GM19239 (cell line): Measurements from ENCODE around the gene HMGA1.

Experiments
- DNase-seq: peaks from one replicate; pipeline ENCODE4 v3.0.0; 2011; ENCODE audit warnings: low spot score; ENCODE audit not compliant: insufficient read length
- FAIRE-seq: peaks from 2 replicates; lab custom pipeline; 2011; peaks lifted over from hg19 to GRCh38; lab: Jason Lieb, UNC

The HMGA1 gene

DNA sequence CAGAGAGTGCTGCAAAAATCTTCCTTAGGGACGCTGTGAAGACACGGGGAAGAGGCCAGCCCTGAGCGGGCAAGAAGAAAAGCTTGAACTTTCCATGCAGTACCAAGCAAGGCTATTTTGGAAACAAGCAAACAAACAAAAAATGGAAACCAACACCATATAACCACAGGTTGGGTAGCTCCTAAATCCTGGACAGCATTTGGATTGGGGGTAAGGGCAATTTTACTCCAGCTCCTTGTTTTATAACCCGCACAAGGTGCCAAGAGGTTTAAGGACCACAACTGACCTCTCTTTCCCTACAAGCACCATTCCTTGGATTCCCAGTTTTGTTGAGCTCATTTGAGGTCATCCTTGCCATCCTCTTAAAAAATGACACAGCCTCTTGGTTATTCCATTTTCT lies 43.5 kb downstream of the HMGA1 start:
- FAIRE-seq (no peak), DNase-seq (no peak)

DNA sequence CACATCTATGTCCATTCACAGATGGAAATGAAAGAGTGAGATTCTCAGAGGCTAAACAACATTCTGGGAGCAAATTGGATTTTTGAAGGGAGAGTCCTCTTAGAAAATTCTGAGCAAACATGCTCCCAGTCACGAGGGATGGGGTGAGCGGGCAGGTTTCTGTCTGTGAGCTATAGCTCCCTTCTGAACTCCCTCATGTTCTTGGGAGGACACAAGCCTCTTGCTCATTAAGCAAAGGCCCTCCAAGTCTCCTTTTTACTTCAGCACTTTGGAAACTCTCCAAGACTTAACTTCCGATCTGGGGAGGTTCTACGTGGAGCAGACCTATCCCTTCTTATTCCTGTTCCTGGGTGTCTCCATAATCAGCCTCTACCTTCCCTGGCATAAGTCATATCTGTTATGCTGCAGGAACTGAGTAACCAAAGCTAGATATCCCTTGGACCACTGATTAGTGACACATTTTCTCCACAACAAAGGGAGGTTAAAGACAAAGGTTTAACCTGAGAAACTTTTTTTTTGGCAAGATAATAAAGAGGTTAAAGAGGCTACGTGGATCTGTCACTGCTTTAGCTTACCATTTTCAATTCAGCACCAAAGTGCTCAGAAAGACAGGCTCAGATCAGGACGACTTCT lies 45.1 kb downstream of the HMGA1 start:
- no peak for DNase-seq

DNA sequence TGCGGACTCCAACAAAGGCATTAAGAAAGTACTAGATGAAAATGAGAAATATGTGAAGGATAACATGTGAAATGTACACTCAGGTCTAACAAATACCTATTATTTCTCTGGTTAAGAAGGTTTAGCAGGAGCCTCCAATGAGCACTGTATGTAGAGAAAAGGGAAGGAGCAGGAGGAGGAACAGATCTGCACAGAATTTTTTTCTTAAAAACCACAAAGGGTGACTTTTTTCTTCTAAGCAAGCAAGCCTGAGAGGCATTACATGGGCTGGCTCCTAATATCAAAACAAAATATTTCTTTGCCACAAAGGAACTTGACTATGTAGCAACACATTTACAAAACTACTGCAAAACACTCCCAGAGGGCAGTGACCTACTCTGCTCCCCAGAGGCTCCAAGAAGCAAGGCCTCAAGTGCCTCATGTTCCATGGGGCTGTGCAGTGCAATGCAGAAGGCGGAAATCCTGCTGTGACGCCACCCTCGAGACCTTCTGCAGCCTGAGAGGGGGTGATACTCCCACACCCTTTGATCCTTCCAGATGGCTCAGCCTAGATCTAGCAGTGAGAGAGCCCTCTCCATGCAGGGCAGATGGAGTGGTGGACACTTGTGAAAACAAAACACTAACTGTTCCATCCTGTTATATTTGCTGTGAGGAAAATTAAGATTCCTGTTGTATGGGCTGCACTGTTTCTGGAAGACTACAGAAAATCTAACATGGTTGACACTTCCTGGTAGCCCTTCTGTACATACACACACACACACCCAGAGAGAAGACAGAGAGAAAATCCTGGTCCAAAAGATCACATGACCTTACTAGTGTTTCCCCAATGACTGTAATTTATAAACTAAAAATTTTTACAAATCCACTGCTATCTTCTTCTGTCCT lies 48.1 kb downstream of the HMGA1 start:
- DNase-seq (no peak), FAIRE-seq (no peak)

More for the DNA sequence above, 45.1 kb downstream of the HMGA1 start:
- no peak for FAIRE-seq

DNA sequence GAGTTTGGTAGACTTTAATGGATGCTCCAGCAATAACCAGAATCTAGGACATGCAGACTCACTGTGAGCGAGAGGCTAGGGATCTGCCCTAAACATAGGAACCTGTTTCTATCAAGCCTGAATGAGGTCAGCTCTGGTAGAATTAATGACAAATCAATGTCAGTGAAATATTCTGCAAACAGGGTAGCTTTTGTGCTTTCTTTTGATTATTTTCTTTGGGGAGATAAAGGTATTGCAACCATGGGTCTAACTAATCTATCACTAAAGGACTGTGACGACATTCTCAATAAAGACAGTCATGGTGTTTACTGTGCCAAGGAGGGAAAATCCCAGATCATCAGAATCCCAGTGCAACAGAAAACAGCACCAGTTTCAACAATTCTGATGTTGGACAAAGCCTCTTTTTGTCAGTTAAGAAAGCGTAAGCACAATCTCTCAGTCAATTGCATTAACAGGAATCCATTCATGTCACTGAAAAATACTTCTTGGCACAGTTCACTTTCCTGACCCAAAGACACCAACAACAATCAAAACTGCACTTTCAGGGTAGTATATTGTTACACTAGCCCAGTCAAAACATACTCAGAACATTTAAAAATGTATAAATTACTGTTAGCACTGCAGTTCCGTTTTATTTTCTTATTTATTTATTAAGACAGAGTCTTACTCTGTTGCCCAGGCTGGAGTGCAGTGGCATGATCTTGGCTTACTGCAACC lies 48.9 kb downstream of the HMGA1 start:
- DNase-seq, result no peak
- no peak for FAIRE-seq

DNA sequence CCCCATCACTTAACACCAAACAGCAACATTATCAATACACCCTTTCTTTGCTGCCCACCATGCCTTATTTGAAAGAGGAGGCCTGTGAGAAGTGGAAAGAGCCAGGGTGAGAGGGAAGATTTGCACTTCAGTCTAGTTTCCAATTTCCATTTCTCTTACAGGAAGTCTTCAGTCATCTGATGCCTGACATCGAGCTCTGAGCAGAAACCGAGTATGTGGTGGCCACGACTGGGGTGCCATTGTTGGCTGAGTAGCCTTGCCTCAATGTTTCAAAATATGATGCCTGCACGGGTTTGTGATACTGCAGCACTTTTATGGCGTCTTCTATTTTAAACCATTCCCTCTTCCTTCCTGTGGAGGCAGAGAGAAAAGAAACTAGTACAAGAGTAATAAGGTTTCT lies 51.9 kb downstream of the HMGA1 start:
- DNase-seq (no peak), FAIRE-seq (peak; percentile 90)

DNA sequence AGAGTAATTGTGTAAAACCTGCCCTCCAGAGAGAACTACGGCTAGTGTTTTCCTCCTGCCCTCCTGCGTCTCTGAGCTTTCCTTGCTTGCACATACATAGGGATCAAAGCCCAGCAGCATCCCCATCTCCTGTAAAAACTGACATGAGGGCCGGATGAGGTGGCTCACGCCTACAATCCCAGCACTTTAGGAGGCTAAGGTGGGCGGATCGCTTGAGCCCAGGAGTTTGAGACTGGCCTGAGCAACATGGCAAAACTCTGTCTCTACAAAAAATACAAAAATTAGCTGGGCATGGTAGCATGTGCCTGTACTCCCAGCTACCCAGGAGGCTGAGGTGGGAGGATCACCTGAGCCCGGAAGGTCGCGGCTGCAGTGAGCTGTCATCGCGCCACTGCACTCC lies 52.5 kb downstream of the HMGA1 start:
- no peak for DNase-seq
- FAIRE-seq, result peak; percentile 74

DNA sequence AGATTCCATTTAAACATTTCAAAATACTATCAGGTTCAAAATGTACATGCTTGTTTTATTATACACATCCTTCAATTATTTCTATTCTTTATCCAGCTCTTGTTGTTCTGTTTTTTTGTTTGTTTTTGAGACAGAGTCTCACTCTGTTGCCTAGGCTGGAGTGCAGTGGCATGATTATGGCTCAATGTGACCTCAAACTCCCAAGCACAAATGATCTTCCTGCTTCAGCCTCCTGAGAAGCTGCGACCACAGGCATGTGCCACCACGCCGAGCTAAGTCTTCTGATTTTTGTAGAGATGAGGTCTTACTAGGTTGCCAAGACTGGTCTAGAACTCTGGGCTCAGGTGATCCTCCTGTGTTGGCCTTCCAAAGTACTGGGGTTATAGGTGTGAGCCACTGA lies 56.3 kb downstream of the HMGA1 start:
- FAIRE-seq, result no peak
- no peak for DNase-seq

DNA sequence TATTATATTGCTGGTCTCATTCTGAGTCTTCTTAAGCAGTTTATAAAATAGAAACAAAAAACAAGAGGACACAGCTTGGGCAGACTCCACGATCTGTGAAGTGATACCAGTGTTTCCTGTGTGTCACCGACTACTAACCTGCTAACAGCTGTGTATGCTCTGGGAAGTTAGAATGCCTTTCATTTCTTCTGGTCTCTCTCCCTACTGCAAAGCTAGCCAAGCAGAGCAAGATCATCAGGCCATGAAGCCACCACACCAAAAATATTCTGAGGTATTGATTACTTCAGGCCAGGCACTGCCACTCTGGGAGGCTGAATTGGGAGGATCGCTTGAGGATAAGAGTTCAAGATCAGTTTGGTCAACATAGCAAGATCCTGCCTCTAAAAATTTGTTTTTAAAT lies 59.0 kb downstream of the HMGA1 start:
- FAIRE-seq (peak; percentile 97), DNase-seq (peak; percentile 50)
